GM23338 (cell line): Measurements from ENCODE around the gene EXOC6B. TPM values are rescaled to one million over a fixed set of nuclear protein-coding genes. Genes with fewer than 3 reads are reported as not detected.

ENCODE experiments used
- ATAC-seq: fragments of 200-7000 bp; cut with Tn5 transposase; 3 replicates; pipeline ENCODE4 v1.9.1; 2020
- DNase-seq: peaks from one replicate; pipeline ENCODE4 v3.0.0-alpha.2; 2015; ENCODE audit warnings: low spot score
- H2AFZ ChIP-seq: fragments of 200-600 bp; sonication (generic); 2 replicates; pipeline ENCODE4 v1.8.0; 2016; ENCODE audit warnings: antibody characterized with exemption, mild to moderate bottlenecking, moderate library complexity
- H3F3A ChIP-seq: fragments of 200-600 bp; sonication (generic); replicated peaks from 2 replicates; pipeline ENCODE4 v1.8.0; 2017; ENCODE audit warnings: antibody characterized with exemption, mixed run types, low read depth
- H3K27ac ChIP-seq: fragments of 200-600 bp; sonication (generic); 2 replicates; pipeline ENCODE4 v1.6.1; 2016; ENCODE audit warnings: low read depth
- H3K27me3 ChIP-seq: fragments of 200-600 bp; sonication (generic); 2 replicates; pipeline ENCODE4 v1.8.0; 2016; ENCODE audit warnings: mild to moderate bottlenecking, mixed run types, moderate library complexity; ENCODE audit not compliant: insufficient read depth
- H3K36me3 ChIP-seq: fragments of 200-600 bp; sonication (generic); 2 replicates; pipeline ENCODE4 v1.8.0; 2016; ENCODE audit warnings: mild to moderate bottlenecking; ENCODE audit not compliant: insufficient read depth
- H3K4me1 ChIP-seq: fragments of 200-600 bp; sonication (generic); 2 replicates; pipeline ENCODE4 v1.8.0; 2016; ENCODE audit warnings: mild to moderate bottlenecking, moderate library complexity; ENCODE audit not compliant: insufficient read depth
- H3K4me2 ChIP-seq: fragments of 200-600 bp; sonication (generic); 2 replicates; pipeline ENCODE4 v1.7.1; 2017; ENCODE audit warnings: mixed run types
- H3K4me3 ChIP-seq: fragments of 200-600 bp; sonication (generic); 2 replicates; pipeline ENCODE4 v1.6.1; 2016; ENCODE audit warnings: mixed run types
- H3K79me2 ChIP-seq: fragments of 200-600 bp; sonication (generic); replicated peaks from 2 replicates; pipeline ENCODE4 v1.8.0; 2017; ENCODE audit warnings: mild to moderate bottlenecking; ENCODE audit not compliant: insufficient read depth
- H3K9me2 ChIP-seq: fragments of 200-600 bp; sonication (generic); 2 replicates; pipeline ENCODE4 v1.8.0; 2017; ENCODE audit not compliant: insufficient read depth
- H4K20me1 ChIP-seq: fragments of 200-600 bp; sonication (generic); replicated peaks from 2 replicates; pipeline ENCODE4 v1.8.0; 2017; ENCODE audit warnings: mild to moderate bottlenecking; ENCODE audit not compliant: insufficient read depth
- H3K27ac Mint-ChIP-seq: 2 replicates; pipeline ENCODE4 v1.8.0; 2020; ENCODE audit warnings: inconsistent platforms, mild to moderate bottlenecking, moderate library complexity, mixed read lengths
- H3K27me3 Mint-ChIP-seq: 3 replicates; pipeline ENCODE4 v1.8.0; 2022; ENCODE audit warnings: low read depth, mild to moderate bottlenecking, moderate library complexity, mixed read lengths, inconsistent platforms; ENCODE audit not compliant: insufficient read depth, poor library complexity
- H3K36me3 Mint-ChIP-seq: 3 replicates; pipeline ENCODE4 v1.8.0; 2021; ENCODE audit warnings: low read depth, mild to moderate bottlenecking, inconsistent platforms, moderate library complexity, mixed read lengths
- H3K4me1 Mint-ChIP-seq: 3 replicates; pipeline ENCODE4 v1.8.0; 2020; ENCODE audit warnings: mild to moderate bottlenecking, inconsistent platforms, mixed read lengths
- H3K4me3 Mint-ChIP-seq: 3 replicates; pipeline ENCODE4 v1.8.0; 2021; ENCODE audit warnings: moderate library complexity, mild to moderate bottlenecking, inconsistent platforms, mixed read lengths
- H3K9me3 Mint-ChIP-seq: 3 replicates; pipeline ENCODE4 v1.8.0; 2020; ENCODE audit warnings: moderate library complexity, mild to moderate bottlenecking, inconsistent platforms, mixed read lengths
- CTCF ChIP-seq, 2 experiments: fragments of 200-600 bp in 1 of 2; sonication (generic) in 1 of 2; conservative IDR thresholded peaks; 2 replicates each; pipeline versions ENCODE4 v1.5.1 to v1.6.1; 2016 to 2017; ENCODE audit warnings: antibody characterized with exemption in 2 of 2, low read depth in 2 of 2, mild to moderate bottlenecking in 2 of 2, moderate library complexity in 1 of 2
- EZH2 ChIP-seq: fragments of 200-600 bp; sonication (generic); IDR thresholded peaks from one replicate; pipeline ENCODE4 v1.8.0; 2017; ENCODE audit warnings: antibody characterized with exemption, mild to moderate bottlenecking, low read depth; ENCODE audit not compliant: unreplicated experiment
- EZH2phosphoT487 ChIP-seq: fragments of 200-600 bp; sonication (generic); IDR thresholded peaks from one replicate; pipeline ENCODE4 v1.8.1; 2018; ENCODE audit warnings: antibody characterized with exemption; ENCODE audit not compliant: unreplicated experiment
- JUNB ChIP-seq: IDR thresholded peaks from one replicate; pipeline ENCODE4 v1.6.1; 2016; ENCODE audit warnings: antibody characterized with exemption; ENCODE audit not compliant: unreplicated experiment
- NANOG ChIP-seq: IDR thresholded peaks from 2 replicates; pipeline ENCODE4 v1.6.1; 2016; ENCODE audit warnings: antibody characterized with exemption, borderline replicate concordance
- POLR2AphosphoS5 ChIP-seq: IDR thresholded peaks from 2 replicates; pipeline ENCODE4 v1.6.1; 2016; ENCODE audit warnings: antibody characterized with exemption, low read depth
- ZNF462 ChIP-seq: fragments of 250-450 bp; sonication (Bioruptor Pico); IDR thresholded peaks from 2 replicates; pipeline ENCODE4 v1.5.0; 2020; ENCODE audit warnings: mild to moderate bottlenecking, moderate library complexity
- polyA plus RNA-seq: library from polyadenylated mRNA; unstranded; fragments of >200 nt; fragmentation: Nextera tagmentation; extraction: Ambion mirVana; gene quantifications from 2 replicates; pipeline ENCODE4 v1.2.1, GENCODE V29; 2016
- total RNA-seq: library from RNA; depleted of rRNA; stranded (reverse); fragments of >200 nt; shearing (Covaris generic); gene quantifications from 2 replicates; pipeline ENCODE4 v1.2.3, GENCODE V29; 2014

Gene EXOC6B
- total and polyA plus RNA-seq, 2 experiments from 2014 or later, result 7.2 to 45.9 TPM

DNA sequence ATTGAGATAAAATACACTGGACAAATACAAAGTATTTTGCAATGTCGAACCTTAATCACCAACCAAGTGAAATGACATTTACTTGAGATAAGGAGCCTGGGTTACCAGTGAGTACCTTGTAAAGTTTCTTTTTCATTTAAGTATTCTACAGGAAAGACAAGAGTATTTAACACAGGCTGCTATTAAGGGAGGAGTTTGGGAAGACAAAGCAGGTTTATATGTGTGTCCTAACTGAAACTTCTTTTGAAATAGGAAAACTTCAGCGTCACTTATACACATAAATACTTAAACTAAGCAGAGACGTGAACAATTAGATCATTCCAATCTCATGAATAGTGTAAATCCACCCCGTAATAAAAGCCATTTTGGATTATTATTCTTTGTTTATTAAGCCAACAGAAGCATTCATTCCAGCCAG lies 551.4 kb downstream of the EXOC6B start (continued):
- TF ChIP-seq ZNF462 (no peak), JUNB (no peak), EZH2 (no peak), CTCF (conservative IDR thresholded peaks at IDR 0.05; ENCODE audit: low read depth in 2 of 2) (no peak), POLR2AphosphoS5 (no peak)

DNA sequence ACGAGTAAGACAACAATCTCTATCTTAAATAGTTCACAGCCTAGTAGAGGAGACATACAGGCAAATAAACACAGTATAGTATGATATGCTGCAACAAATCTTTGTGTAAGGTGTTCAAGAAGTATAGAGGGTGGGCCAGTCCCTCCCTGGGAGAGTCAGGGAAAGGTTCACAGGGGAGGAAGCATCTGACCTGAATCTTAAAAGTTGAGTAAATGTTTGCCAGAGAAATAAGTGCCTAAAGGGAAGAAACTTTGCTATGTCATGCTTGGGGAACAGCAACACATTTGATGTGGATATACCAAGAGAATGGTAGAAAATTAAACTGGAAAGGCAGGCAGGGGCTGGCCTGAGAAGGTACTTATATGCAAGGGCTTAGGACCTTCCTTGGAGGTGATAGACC lies 552.4 kb downstream of the EXOC6B start:
- TF ChIP-seq NANOG, result no peak
- TF ChIP-seq EZH2phosphoT487, result no peak
- no peak for TF ChIP-seq CTCF (conservative IDR thresholded peaks at IDR 0.05; ENCODE audit: low read depth in 2 of 2)
- H3K4me1 ChIP-seq, result no peaks in the 10 kb centered on the region

More for the DNA sequence above, 552.4 kb downstream of the EXOC6B start:
- peaks cover 14% of the 10 kb centered on the region for H3K4me1 Mint-ChIP-seq
- Histone ChIP-seq H3K4me3 (no peak overlapping the region), H3K36me3 (no peaks in the 10 kb centered on the region), H3K9me2 (no peaks in the 10 kb centered on the region), H4K20me1 (no peaks in the 10 kb centered on the region), H3K4me2 (no peak overlapping the region), H3K79me2 (no peaks in the 10 kb centered on the region), H3K27ac (peak overlapping the region; percentile 26; the same call in 1 of the 2 replicates), H3F3A (no peaks in the 10 kb centered on the region), H2AFZ (no peak overlapping the region), H3K27me3 (no peaks in the 10 kb centered on the region)
- no peaks in the 10 kb centered on the region for H3K36me3 Mint-ChIP-seq
- ATAC-seq, result no peak
- peak overlapping the region; percentile 63; the same call in 1 of the 2 replicates for H3K27ac Mint-ChIP-seq
- H3K4me3 Mint-ChIP-seq, result no peak overlapping the region
- no peak for DNase-seq
- H3K27me3 Mint-ChIP-seq, result peaks cover 2% of the 10 kb centered on the region
- no peaks in the 10 kb centered on the region for H3K9me3 Mint-ChIP-seq
